A673 (cell line): ENCODE measurements around the gene PSMC2.

Source experiments
- CTCF ChIP-seq: fragments of 300-800, 200-600 bp; sonication (generic); conservative IDR thresholded peaks from 2 replicates; pipeline ENCODE4 v1.5.1; 2017; ENCODE audit warnings: low read depth, mild to moderate bottlenecking, antibody characterized with exemption, low read length, moderate library complexity, mixed read lengths
- EZH2 ChIP-seq: fragments of 200-600 bp; sonication (generic); IDR thresholded peaks from 2 replicates; pipeline ENCODE4 v1.6.1; 2017; ENCODE audit warnings: borderline replicate concordance, low read depth, mild to moderate bottlenecking, mixed read lengths, antibody characterized with exemption, low read length; ENCODE audit not compliant: poor library complexity, severe bottlenecking

GRCh38 chr7:103348452-103348851 lies 1.0 kb downstream of the PSMC2 start:
- TF ChIP-seq CTCF (no peak), EZH2 (no peak)
